Astrocyte (in vitro differentiated cells and primary cell): ENCODE results near the gene CER1.

ENCODE experiments used
- CTCF ChIP-seq: IDR thresholded peaks from 2 replicates; pipeline ENCODE4 v1.5.1; 2011; ENCODE audit warnings: low read depth, mild to moderate bottlenecking, inconsistent platforms, low read length, moderate library complexity; ENCODE audit not compliant: insufficient read depth
- EZH2 ChIP-seq: IDR thresholded peaks from 2 replicates; pipeline ENCODE4 v1.6.1; 2012; ENCODE audit warnings: mild to moderate bottlenecking, low read length, inconsistent platforms; ENCODE audit not compliant: insufficient read depth

DNA sequence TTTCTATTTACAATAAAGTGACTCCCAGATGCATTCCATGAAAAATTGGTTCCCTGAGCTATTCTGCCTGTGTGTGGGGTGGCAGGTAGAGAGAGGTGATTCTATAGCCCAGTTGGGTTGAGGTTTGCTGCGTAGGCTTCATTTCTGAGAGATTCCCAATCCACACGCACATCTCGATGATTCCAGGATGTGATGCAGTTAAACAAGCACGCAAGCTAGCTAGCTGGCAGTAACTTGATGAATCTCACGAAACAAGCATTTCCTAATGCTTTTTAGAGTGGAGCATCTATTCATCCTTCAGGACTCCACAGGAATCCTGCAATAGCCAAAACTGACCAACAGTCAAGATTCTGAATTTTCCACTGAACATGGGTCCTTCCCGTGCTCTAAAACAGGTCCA, 43.8 kb upstream of the CER1 start:
- TF ChIP-seq CTCF (no peak), EZH2 (no peak)
